Measurements from ENCODE around the gene GPR17.

GPR17 gene

GRCh38 chr2:127630864-127631540 lies 15.0 kb upstream of the GPR17 start:
- DNase-seq = no peak

DNA sequence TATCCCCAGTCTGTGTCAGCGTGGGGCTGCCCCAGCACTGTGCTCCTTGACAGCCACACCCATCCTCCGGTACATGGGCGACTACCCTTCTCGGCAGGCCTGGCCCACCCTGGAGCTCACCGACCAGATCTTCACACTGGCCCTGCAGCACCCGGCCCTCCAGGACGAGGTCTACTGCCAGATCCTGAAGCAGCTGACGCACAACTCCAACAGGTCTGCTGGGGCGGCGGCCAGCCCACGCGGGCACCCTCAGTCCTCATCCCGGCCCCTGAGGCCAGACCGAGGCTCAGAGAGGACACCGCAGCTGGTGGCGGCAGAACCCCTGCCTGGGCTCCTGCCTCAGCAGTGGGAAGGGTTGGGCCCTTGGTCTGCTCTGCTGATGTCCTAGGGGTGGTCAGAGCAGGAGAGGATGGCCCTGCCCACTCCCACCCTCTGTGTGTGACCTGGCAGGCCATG lies 14.4 kb upstream of the GPR17 start:
- no peak for DNase-seq

DNA sequence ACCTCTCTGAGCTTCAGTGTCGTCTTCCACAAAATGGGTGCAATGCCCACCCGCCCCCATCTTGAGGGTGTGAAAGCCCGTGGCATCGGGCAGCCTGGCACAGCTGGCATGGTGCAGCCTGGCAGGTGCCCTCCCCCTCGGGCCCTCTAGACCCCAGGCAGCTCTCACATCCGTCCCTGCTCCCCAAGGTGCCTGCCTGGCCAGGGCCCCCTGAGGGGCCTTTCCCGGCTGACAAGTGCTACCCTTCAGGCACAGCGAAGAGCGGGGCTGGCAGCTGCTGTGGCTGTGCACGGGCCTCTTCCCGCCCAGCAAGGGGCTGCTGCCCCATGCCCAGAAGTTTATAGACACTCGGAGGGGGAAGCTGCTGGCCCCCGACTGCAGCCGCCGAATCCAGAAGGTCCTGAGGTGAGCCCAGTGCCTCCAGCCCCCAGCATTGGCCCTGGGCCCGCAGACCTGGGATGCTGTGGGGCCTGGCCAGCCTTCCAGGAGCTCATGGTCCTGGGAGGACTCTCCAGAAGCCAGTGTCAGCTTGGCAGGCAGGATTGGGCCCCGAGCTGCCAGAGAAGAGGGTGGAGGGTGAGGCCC lies 13.9 kb upstream of the GPR17 start:
- no peak for DNase-seq

GRCh38 chr2:127632592-127633489 lies 13.1 kb upstream of the GPR17 start:
- DNase-seq = no peak

DNA sequence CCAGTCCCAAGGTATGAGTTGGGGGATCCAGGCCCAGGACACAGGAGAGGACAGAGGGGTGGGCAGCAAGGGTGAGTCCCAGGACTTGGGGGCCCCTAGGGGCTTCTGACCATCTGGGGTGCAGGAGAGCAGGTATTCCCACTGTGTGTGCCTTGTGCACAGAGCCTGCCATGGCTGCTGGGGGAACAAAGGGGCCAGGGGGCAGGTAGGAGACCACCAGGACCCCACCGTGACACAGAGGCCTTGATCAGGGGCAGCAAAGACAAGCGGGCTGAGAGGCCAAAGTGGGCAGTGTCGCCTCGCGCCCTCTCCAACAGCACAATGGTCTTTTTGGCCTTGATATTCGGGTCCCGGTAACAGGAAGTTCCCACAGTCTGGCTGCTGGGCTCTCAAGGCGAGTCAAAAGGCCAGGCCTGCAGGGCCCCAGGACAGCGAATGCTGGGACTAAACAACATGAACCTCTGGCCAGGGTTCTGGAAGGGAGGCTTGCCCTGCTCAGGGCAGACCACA lies 12.3 kb upstream of the GPR17 start:
- DNase-seq = no peak

DNA sequence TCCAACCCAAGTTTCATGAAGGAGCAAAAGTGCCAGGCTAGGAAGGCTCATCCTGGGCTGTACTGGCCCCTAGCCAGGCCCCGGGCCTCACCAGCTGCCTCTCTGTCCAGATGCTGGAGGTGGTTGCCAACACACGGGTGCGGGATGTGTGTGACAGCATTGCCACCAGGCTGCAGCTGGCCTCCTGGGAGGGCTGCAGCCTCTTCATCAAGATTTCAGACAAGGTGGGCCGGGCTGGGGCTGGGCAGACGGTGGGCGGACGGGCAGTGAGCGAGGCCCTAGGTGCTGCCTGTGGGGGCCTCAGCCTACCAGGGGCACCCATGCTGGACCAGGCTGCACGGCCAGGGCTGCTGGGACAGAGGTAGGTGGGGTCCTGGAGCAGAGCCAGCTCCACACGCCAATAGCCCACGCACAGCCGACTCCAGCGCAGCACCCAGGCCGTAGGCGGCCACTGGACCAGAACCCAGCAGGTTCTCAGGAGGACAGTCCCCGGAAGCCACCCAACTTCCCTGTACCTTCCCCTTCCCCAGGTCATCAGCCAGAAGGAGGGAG lies 11.8 kb upstream of the GPR17 start:
- DNase-seq = no peak

GRCh38 chr2:127634626-127635379 lies 11.2 kb upstream of the GPR17 start:
- DNase-seq = no peak

DNA sequence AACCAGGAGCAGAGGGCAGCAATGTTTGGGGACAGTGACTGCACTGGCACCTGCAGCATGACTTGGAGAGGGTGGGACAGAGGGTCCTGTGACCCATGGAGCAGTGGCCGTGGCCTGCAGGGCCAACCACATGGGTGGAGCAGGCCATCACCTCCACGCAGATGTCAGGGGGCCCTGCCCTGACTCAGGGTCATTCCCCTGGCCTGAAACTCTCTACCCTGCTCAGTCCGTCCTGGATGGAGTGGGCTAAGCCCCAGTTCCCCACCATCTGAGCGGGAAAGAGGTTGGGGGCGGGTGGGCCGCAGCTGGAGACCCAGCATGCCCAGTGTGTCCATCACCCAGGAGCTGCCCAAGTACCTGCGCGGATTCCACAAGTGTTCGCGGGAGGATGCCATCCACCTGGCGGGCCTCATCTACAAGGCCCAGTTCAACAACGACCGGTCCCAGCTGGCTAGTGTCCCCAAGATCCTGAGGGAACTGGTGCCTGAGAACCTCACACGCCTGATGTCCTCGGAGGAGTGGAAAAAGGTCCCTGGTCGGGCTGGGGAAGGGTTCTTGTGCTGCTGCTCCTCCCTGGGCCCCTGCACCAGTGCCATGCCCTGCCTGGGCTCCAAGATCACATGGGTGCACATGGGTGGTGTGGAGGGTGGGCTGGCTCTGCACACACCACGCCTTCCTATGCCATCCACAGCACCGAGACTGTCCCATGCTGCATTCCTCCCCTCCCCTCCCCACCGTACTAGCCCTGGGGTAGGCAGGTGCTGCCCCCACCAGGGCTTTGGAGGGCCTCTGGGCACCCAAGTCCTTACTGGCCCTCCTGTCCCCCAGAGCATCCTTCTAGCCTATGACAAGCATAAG lies 10.3 kb upstream of the GPR17 start:
- no peak for DNase-seq

GRCh38 chr2:127636248-127637235 lies 9.4 kb upstream of the GPR17 start:
- no peak for DNase-seq

- no peak for DNase-seq
Observed at GRCh38 chr2:127637236-127637630, 8.7 kb upstream of the GPR17 start.

DNA sequence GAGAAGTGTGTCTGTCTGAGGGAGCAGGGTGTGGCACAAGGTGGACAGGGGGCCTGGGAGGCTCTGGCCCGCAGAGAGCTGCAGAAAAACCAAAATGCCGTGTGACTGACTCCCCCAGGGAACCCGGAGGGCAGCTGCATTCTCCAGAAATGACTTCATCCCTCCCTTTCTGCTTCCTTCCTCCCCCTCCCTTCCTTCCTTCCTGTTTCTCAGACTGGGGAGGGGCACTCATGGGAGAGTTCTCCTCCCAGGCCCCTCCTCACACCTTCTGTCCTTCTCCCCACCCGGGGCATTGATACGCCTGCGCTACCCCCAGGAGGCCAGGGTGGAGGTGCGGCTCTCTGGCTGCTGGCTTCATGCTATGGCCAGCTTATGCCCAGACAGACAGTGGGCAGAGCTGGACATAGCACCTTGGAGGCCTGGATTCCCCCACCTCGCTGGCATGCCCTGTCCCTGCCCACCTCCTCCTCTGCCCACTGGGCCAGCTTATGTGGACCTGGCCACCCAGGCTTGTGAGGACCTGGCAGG lies 8.2 kb upstream of the GPR17 start:
- no peak for DNase-seq

GRCh38 chr2:127638361-127639110 lies 7.4 kb upstream of the GPR17 start:
- no peak for DNase-seq

DNA sequence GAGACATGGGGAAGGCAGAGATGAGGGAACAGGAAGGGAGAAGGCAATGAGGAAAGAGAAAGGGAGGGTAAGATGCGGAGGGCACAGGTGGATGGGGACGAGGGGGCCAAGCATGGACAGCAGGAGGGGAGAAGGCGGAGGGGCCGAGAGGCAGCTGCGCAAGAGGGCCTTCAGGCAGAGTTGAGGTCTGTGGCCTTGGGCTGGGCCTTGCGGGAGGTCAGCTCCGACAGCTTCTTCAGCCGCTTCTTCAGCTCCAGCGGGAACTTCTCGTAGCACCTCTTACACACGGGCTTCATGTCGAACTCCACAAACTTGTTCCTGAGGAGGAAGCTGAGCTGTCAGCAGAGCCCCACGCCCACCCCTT lies 6.9 kb upstream of the GPR17 start:
- no peak for DNase-seq

- no peak for DNase-seq
Observed at GRCh38 chr2:127640082-127641072, 5.6 kb upstream of the GPR17 start.

- DNase-seq = no peak
Observed at GRCh38 chr2:127641133-127641532, 4.8 kb upstream of the GPR17 start.

- DNase-seq = no peak
Observed at GRCh38 chr2:127641846-127642507, 4.0 kb upstream of the GPR17 start.

DNA sequence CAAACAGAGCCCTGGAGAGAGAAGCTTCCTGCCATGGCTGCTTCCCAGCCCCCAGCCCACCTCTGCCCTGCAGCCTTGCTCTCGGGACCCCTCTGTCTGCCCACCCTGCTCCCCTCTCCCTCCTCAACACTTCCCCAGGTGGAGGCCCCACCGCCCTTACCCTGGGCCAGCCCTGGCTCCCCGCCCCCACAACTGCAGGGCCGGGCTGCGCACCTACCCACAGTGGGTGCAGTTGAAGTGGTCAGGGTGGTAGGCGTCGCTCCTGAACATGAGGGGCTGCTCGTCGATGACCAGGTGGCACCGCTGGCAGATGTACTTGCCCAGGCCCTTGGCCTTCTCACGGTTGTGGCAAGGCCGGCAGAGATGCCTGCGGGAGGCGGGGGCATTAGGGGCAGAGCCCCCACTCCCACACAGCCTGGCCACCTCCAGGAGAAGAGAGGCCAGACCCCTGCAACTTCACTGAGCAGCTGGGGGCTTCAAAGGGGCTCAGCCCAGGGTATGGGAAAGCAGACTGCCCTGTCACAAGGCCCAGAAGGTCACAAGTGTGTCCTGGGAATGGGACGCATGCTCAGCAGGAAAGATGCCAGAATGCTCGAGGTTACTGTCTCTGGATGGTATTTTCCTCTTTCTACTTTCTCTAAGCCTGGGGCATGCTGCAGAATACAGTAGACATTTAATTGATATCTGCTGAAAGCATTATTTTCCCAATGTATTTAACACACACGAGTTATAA lies 3.1 kb upstream of the GPR17 start:
- no peak for DNase-seq

Measured in NCI-H1105 (cell line).